Posterior vena cava (tissue), 2 donors: ENCODE results near the gene ACIN1. TPM values are rescaled to one million over a fixed set of nuclear protein-coding genes. Genes with fewer than 3 reads are reported as not detected.

Source experiments
- DNase-seq: peaks from one replicate; pipeline ENCODE4 v3.0.0-alpha.2; 2020; ENCODE audit warnings: low spot score
- intact Hi-C, 2 donors: fragments of 100-400 bp; cut with DNase I; formaldehyde crosslinking; loops; one replicate each; pipeline versions ENCODE4 v1.14.1 to v1.14.2; 2022 to 2023
- total RNA-seq, 2 donors: library from RNA; stranded (reverse); fragmentation: NEBNext Ultra II Directional; extraction: Animal tissue kit (Norgen Biotek cat#: 25700); gene quantifications; one replicate each; pipeline ENCODE4 v1.2.1, GENCODE V29; 2021
- donor health status: DM: yes; HTN: yes; CAD: no.
- donor health status: DM: yes; HTN: yes; CAD: no.

ACIN1 gene
- total RNA-seq, 2 donors from 2014 or later = 85.9 to 112 TPM

GRCh38 chr14:23053426-23053825 is 41.5 kb downstream of the ACIN1 start:
- no peak for DNase-seq
- intact Hi-C loops = loop anchor here in 1 of 2 donors (5.0 kb wide), 1 partner anchor 1001 kb away; no protein-coding TSS in a partner anchor

- intact Hi-C loops = loop anchor here in 1 of 2 donors (5.0 kb wide), 1 partner anchor 1000 kb away; no protein-coding TSS in a partner anchor
Measured at GRCh38 chr14:23052671-23053070, 42.3 kb downstream of the ACIN1 start.

GRCh38 chr14:23052182-23052623 is 42.7 kb downstream of the ACIN1 start:
- intact Hi-C loops = loop anchor here in 1 of 2 donors (5.0 kb wide), 1 partner anchor 1000 kb away; no protein-coding TSS in a partner anchor

More at GRCh38 chr14:23052671-23053070, 42.3 kb downstream of the ACIN1 start:
- no peak for DNase-seq

GRCh38 chr14:23051141-23052057 is 43.5 kb downstream of the ACIN1 start:
- DNase-seq = no peak

More at GRCh38 chr14:23052182-23052623, 42.7 kb downstream of the ACIN1 start:
- DNase-seq = no peak

GRCh38 chr14:23049011-23049410 is 45.9 kb downstream of the ACIN1 start:
- DNase-seq = no peak
- intact Hi-C loops = no loop called here

More at GRCh38 chr14:23051141-23052057, 43.5 kb downstream of the ACIN1 start:
- intact Hi-C loops = loop anchor here in 1 of 2 donors (5.0 kb wide), 1 partner anchor 999 kb away; no protein-coding TSS in a partner anchor

GRCh38 chr14:23047751-23048693 is 46.9 kb downstream of the ACIN1 start:
- intact Hi-C loops = no loop called here
- no peak for DNase-seq

GRCh38 chr14:23047034-23047634 is 47.8 kb downstream of the ACIN1 start:
- no peak for DNase-seq
- intact Hi-C loops = no loop called here

- intact Hi-C loops = no loop called here
- DNase-seq = no peak
Measured at GRCh38 chr14:23045419-23046357, 49.2 kb downstream of the ACIN1 start.

GRCh38 chr14:23044840-23045239 is 50.1 kb downstream of the ACIN1 start:
- no peak for DNase-seq
- intact Hi-C loops = no loop called here

GRCh38 chr14:23043754-23044153 is 51.2 kb downstream of the ACIN1 start:
- intact Hi-C loops = no loop called here
- no peak for DNase-seq

GRCh38 chr14:23043145-23043544 is 51.8 kb downstream of the ACIN1 start:
- DNase-seq = no peak
- intact Hi-C loops = no loop called here

GRCh38 chr14:23042162-23042965 is 52.6 kb downstream of the ACIN1 start, which contains the start of gene PSMB11:
TSS of gene PSMB11 (plus strand) at chr14:23042212. CDS start at chr14:23042226, 14 bp downstream.
- no peak for DNase-seq
- intact Hi-C loops = no loop called here

GRCh38 chr14:23041729-23042128 is 53.2 kb downstream of the ACIN1 start:
- intact Hi-C loops = loop anchor here in 1 of 2 donors (1.0 kb wide), 1 partner anchor 29 kb away; no protein-coding TSS in a partner anchor
- DNase-seq = no peak

- no peak for DNase-seq
- intact Hi-C loops = no loop called here
Measured at GRCh38 chr14:23040100-23040499, 54.8 kb downstream of the ACIN1 start.

GRCh38 chr14:23035303-23036144 is 59.4 kb downstream of the ACIN1 start:
- DNase-seq = no peak
- intact Hi-C loops = no loop called here
